Nasal cavity respiratory epithelium epithelial cell of viscerocranial mucosa (primary cell): ENCODE results near the gene KANSL1L. TPM values are rescaled to one million over a fixed set of nuclear protein-coding genes. Genes with fewer than 3 reads are reported as not detected.

Experiments used
- total RNA-seq: library from RNA; depleted of rRNA; stranded (reverse); fragments of >200 nt; gene quantifications from 2 replicates; pipeline ENCODE4 v1.2.3, GENCODE V29; 2014

Gene KANSL1L
- 9.2 and 13.0 TPM in 2 replicates for total RNA-seq

DNA sequence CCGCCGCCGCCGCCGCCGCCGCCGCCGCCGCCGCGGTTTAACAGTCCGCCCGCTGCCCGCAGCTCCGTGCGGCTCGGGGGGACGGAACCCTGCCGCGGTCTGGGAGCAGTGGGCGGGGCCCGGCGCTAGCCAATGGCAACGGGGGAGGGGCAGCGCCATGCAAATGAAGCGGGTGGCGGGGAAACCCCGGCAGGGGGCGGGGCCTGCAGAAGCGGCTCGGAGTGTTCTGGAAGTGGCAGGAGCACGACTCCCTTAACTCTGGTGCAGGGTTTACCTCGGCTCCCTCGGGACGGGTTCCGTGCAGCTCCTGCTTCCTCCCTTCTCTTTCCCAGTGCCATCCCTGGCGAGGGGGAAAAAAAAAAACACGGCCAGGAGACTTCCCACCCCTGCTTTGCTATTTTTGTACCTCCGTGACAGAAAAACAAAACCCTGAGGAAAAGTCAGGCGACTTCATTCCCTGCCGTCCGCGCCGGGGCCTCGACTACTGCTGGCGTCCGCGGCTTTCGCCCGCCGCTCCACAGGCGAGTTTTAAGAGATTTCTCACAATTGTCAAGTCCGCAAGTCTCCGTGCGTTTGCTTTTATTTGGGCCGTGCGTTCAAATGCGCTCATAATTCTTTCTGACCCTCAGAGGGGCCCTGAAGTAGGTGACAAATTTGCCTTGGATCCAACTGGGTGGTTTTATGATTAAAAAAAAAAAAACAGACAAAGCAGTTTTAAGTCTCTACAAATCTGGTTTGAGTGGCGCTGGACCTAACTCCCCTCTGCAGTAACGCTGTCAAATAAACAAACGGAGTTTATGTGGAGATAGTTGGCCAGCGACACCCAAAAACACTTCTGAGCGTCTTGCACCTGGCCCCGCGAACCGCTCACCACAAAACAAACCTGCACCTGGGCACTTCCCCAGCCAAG, at the start of gene KANSL1L:
KANSL1L (minus strand) TSS at position 101 of the 910 bp plus-strand sequence. CDS start 16,827 bp downstream, outside the sequence.

DNA sequence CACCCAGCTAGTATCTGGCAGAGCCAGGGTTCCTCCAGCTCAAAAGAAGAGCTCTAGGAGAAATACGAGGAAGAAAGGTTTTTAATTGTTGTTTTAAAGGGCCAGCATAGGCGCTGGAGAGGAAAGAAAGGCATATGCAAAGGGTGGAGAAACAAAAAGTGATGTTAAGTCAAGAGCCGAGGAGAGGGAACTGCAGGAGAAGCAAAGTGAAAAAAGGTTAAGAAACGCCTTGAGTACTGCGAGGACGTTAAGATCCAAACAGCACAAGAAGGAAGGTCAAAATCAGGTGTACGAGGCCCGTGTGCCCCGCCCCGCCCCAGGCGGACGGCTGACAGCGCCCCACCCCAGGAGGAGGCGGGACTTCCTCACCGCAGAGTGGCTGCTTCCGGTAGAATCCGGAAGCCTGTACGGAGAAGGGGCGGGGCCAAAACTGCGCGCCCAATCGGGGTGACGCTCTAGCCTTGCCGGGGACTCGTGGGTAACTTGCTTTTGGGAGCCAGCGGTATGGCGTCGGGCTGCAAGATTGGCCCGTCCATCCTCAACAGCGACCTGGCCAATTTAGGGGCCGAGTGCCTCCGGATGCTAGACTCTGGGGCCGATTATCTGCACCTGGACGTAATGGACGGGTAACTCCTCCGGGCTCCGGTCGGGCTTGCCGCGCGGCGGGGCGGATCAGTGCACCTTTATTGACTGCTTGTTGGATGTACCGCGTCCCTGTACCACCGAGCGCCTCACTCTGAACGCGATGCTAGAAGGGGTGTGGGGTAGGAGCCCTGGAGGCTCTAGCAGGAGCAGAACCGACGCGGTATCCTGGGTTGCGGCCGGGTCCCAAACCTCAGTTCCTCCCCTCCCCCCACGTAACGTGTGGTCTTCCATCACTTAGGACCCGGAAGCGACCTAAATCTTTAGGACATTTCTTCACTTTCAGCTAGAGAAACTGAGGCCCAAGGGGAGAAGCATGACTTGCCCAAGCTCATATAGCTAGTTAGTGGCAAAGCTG, 168.8 kb downstream of the KANSL1L start, which contains the start of gene RPE:
RPE (plus strand) TSS at position 481 of the 1,000 bp plus-strand sequence; CDS start at position 505, 24 bp downstream.

Other genes starting within 250 kb of the KANSL1L start
- 101 and 115 TPM in 2 replicates for gene RPE, start 168.8 kb downstream of the KANSL1L start, total RNA-seq
- gene ACADL, start 54.0 kb upstream of the KANSL1L start, total RNA-seq: under 0.01 and 1.00 TPM in 2 replicates
- not detected in 2 replicates for gene MYL1, start 143.8 kb upstream of the KANSL1L start, total RNA-seq